ENCODE data around the gene ERICH6. TPM values are rescaled to one million over a fixed set of nuclear protein-coding genes. Genes with fewer than 3 reads are reported as not detected.
A peak's percentile ranks its signal among the peaks of the same experiment; 100 is the strongest.

ERICH6 gene
- total RNA-seq, 6 donors from 2014 or later: 2.1 TPM; not detected in 5

DNA sequence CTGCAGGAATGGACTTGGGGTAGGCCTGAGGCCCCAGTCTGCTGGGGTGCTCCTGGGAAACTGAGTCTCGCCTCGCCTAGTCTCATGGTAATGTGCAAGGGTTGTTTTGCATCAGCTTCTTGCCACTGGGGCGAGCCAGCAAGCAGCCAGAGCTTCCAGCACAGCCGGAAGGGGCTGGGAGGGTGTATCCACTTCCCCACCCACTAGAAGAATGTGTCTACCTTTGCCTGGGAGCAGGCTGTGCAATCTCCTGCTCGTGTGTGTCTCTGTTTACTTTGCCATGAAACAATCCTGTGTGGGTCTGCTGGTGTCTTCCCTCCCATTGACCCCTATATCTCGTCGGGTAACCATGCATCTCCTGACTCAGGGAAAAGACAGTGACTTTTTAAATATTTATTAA is 21.8 kb upstream of the ERICH6 start:
- no peak for TF ChIP-seq POLR2A (IDR thresholded peaks at IDR 0.05)
- H3K27me3 ChIP-seq: no peaks in the 10 kb centered on the region
- H3K27ac ChIP-seq: no peak overlapping the region
- ATAC-seq (ENCODE audit: low FRiP score in 2 of 2) (no peak), DNase-seq (peak in 1 of 2 donors; percentile 49)
- 67 to 75% methylated on average over 3 to 7 of the region's 7 CpGs for WGBS, 2 donors
- H3K4me1 ChIP-seq: peaks cover 0 to 7% (median 4%) of the 10 kb centered on the region in 4 donors
- H3K4me3 ChIP-seq: no peak overlapping the region
- H3K36me3 ChIP-seq: no peaks in the 10 kb centered on the region
- no peaks in the 10 kb centered on the region for H3K9me3 ChIP-seq

DNA sequence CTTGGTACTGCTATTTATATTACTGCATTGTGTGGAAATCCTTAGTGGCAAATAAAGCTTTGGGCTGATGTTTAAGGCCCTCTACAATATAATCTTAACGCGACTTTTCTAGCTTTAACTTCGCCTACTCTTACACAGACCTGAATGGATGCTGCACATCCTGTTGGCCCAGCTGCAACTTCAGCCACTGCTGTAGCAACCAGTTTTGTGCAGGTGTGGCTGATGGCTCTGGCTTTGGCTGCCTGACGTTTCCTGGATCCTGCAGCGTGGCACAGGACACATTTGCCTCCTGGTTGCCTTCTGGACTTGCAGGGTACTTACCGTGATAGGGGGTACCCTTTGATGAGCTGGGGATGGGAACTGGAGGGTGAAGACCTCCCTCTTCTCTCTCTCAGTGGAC is 20.2 kb upstream of the ERICH6 start:
- TF ChIP-seq, protein P1, sequence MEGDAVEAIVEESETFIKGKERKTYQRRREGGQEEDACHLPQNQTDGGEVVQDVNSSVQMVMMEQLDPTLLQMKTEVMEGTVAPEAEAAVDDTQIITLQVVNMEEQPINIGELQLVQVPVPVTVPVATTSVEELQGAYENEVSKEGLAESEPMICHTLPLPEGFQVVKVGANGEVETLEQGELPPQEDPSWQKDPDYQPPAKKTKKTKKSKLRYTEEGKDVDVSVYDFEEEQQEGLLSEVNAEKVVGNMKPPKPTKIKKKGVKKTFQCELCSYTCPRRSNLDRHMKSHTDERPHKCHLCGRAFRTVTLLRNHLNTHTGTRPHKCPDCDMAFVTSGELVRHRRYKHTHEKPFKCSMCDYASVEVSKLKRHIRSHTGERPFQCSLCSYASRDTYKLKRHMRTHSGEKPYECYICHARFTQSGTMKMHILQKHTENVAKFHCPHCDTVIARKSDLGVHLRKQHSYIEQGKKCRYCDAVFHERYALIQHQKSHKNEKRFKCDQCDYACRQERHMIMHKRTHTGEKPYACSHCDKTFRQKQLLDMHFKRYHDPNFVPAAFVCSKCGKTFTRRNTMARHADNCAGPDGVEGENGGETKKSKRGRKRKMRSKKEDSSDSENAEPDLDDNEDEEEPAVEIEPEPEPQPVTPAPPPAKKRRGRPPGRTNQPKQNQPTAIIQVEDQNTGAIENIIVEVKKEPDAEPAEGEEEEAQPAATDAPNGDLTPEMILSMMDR (IDR thresholded peaks at IDR 0.05): no peak
- TF ChIP-seq POLR2A (IDR thresholded peaks at IDR 0.05) (no peak), POLR2AphosphoS5 (IDR thresholded peaks at IDR 0.05) (no peak), EP300 (IDR thresholded peaks at IDR 0.05) (no peak)
- Histone ChIP-seq H3K27me3 (no peaks in the 10 kb centered on the region), H3K36me3 (no peaks in the 10 kb centered on the region), H3K4me1 (peaks cover 0 to 7% (median 4%) of the 10 kb centered on the region in 4 donors), H3K4me3 (no peak overlapping the region), H3K9me3 (no peaks in the 10 kb centered on the region), H3K27ac (no peak overlapping the region)
- 84 to 86% methylated on average over 6 of the region's 6 CpGs for WGBS, 2 donors
- DNase-seq: no peak
- ATAC-seq (ENCODE audit: low FRiP score in 2 of 2): no peak

DNA sequence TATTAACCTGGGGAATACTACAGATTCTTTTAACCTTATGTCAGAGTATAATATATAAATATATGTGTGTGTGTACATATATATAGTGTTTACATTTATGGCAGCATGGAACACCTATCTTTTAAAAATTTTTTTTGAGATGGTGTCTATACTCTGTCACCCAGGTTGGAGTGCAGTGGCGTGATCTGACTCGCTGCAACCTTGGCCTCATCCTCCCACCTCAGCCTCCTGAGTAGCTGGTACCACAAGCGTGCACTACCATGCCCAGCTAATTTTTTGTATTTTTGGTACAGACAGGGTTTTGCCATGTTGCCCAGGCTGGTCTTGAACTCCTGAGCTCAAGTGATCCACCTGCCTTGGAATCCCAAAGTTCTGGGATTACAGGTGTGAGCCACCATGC is 18.5 kb upstream of the ERICH6 start:
- Histone ChIP-seq H3K9me3 (no peaks in the 10 kb centered on the region), H3K27me3 (no peaks in the 10 kb centered on the region), H3K4me1 (peaks cover 0 to 7% (median 4%) of the 10 kb centered on the region in 4 donors), H3K4me3 (no peak overlapping the region), H3K27ac (no peak overlapping the region), H3K36me3 (no peaks in the 10 kb centered on the region)
- WGBS, 2 donors: 96 to 100% methylated on average over 3 of the region's 3 CpGs
- TF ChIP-seq POLR2AphosphoS5 (IDR thresholded peaks at IDR 0.05) (no peak), POLR2A (IDR thresholded peaks at IDR 0.05) (no peak)
- DNase-seq: no peak
- ATAC-seq (ENCODE audit: low FRiP score in 2 of 2): no peak

DNA sequence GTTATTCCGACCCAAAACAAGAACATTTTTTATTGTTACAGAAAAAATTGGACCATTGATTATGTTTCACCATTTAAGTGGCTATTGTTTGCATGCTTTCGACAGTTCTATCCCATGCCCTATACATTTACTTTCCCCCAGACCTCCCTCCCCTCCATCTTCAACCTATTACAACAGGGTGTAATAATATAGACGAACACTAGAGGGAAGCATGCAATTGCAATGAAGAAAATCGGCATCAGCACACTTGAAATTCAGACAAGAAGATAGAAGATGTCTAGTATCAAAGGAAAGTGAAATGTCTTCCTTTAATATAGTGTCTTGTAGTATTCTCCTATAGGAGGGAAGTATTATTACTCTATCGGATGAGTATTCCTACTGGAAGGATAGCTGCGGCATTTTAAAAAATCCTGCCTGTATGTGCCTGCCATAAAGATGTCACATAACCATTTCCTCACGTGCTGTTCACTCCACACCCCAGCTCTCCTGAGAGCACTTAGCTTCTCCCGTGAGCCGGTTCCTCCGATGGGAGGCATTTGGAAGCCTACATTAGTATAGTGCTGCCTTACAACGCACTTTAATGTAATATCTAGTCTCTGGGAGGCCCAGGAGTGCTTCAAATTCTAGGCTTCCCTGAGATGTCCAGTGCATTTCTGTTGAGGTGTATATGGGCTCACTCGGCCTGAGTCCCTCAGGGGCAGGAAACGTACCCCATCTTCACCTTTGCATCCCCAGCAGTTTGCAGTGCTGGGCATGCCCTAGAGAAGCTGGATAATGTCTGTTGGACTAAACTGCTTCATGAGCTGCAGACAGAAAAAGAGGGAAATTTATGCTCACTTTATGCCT is 17.8 kb upstream of the ERICH6 start:
- no peaks in the 10 kb centered on the region for H3K27me3 ChIP-seq
- 20 to 22% methylated on average over 13 of the region's 13 CpGs for WGBS, 2 donors
- peaks cover 0 to 7% (median 4%) of the 10 kb centered on the region in 4 donors for H3K4me1 ChIP-seq
- no peak overlapping the region for H3K27ac ChIP-seq
- ATAC-seq (ENCODE audit: low FRiP score in 2 of 2) (peak; percentile 82 to 90), DNase-seq (no peak)
- H3K4me3 ChIP-seq: no peak overlapping the region
- H3K9me3 ChIP-seq: no peaks in the 10 kb centered on the region
- TF ChIP-seq POLR2AphosphoS5 (IDR thresholded peaks at IDR 0.05): no peak
- TF ChIP-seq POLR2A (IDR thresholded peaks at IDR 0.05): no peak
- TF ChIP-seq, protein P1 (IDR thresholded peaks at IDR 0.05): peak; percentile 67 to 92 (median 88)
- H3K36me3 ChIP-seq: no peaks in the 10 kb centered on the region

GRCh38 chr3:150720444-150720843 is 16.7 kb upstream of the ERICH6 start:
- peak in 1 of 2 donors; percentile 12 for ATAC-seq (ENCODE audit: low FRiP score in 2 of 2)
- TF ChIP-seq, protein P1 (IDR thresholded peaks at IDR 0.05): no peak
- no peak for TF ChIP-seq EP300 (IDR thresholded peaks at IDR 0.05)
- TF ChIP-seq POLR2A (IDR thresholded peaks at IDR 0.05): no peak
- no peak for TF ChIP-seq POLR2AphosphoS5 (IDR thresholded peaks at IDR 0.05)
- WGBS, 2 donors: 69 to 85% methylated on average over 3 of the region's 3 CpGs

DNA sequence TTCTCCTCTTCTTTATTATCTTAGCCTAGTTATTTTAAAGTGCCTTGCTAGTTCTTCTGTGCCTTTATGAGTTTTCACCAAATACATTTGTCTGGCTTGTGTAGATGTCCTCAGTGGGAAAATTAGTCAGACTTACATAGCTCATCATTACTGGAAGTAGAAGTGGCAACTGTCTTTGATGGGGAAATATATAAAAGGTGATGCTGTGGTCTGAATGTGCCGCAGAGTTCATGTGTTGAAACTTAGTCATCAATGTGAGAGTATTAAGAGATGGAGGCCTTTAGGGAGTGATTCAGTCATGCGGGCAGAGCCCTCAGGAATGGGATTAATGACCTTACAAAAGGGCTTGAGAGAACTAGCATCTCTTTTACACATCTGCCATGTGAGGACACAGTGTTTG is 6.4 kb upstream of the ERICH6 start:
- Histone ChIP-seq H3K9me3 (no peaks in the 10 kb centered on the region), H3K27me3 (no peaks in the 10 kb centered on the region), H3K4me1 (no peaks in the 10 kb centered on the region), H3K4me3 (no peak overlapping the region), H3K27ac (no peak overlapping the region), H3K36me3 (no peaks in the 10 kb centered on the region)
- 87 to 95% methylated on average over 2 of the region's 2 CpGs for WGBS, 2 donors
- ATAC-seq (ENCODE audit: low FRiP score in 2 of 2) (no peak), DNase-seq (no peak)
- TF ChIP-seq, protein P1 (IDR thresholded peaks at IDR 0.05): no peak
- TF ChIP-seq POLR2AphosphoS5 (IDR thresholded peaks at IDR 0.05) (no peak), POLR2A (IDR thresholded peaks at IDR 0.05) (no peak), EP300 (IDR thresholded peaks at IDR 0.05) (no peak)

More at GRCh38 chr3:150720444-150720843, 16.7 kb upstream of the ERICH6 start:
- H3K9me3 ChIP-seq: no peaks in the 10 kb centered on the region
- H3K27ac ChIP-seq: no peak overlapping the region
- H3K36me3 ChIP-seq: no peaks in the 10 kb centered on the region
- DNase-seq: no peak
- no peak overlapping the region for H3K4me3 ChIP-seq
- peaks cover 0 to 7% (median 4%) of the 10 kb centered on the region in 4 donors for H3K4me1 ChIP-seq
- H3K27me3 ChIP-seq: no peaks in the 10 kb centered on the region
